Lower lobe of right lung (tissue), 2 donors: ENCODE measurements around the gene ATP11B. TPM values are rescaled to one million over a fixed set of nuclear protein-coding genes. Genes with fewer than 3 reads are reported as not detected.

Experiments
- ATAC-seq, 2 donors: fragments of 200-7000 bp; cut with Tn5 transposase; one replicate each; pipeline ENCODE4 v1.9.1; 2020 to 2022; ENCODE audit warnings: mild to moderate bottlenecking in 2 of 2, moderate library complexity in 2 of 2
- DNase-seq: peaks from one replicate; pipeline ENCODE4 v3.0.0-alpha.2; 2020
- H3K27ac ChIP-seq: fragments of 200-600 bp; one replicate; pipeline ENCODE4 v1.8.0; 2022
- H3K27me3 ChIP-seq: fragments of 200-600 bp; one replicate; pipeline ENCODE4 v1.8.0; 2022; ENCODE audit warnings: low read depth
- H3K36me3 ChIP-seq: fragments of 200-600 bp; one replicate; pipeline ENCODE4 v1.8.0; 2022; ENCODE audit warnings: mild to moderate bottlenecking
- H3K4me1 ChIP-seq: fragments of 200-600 bp; one replicate; pipeline ENCODE4 v1.8.0; 2022
- H3K4me3 ChIP-seq: fragments of 200-600 bp; one replicate; pipeline ENCODE4 v1.8.0; 2022; ENCODE audit warnings: mild to moderate bottlenecking
- H3K9me3 ChIP-seq: fragments of 200-600 bp; one replicate; pipeline ENCODE4 v1.8.0; 2022
- intact Hi-C: fragments of 100-400 bp; cut with DNase I; formaldehyde crosslinking; loops from one replicate; pipeline ENCODE4 v1.11.0; 2022
- total RNA-seq: library from RNA; stranded (reverse); fragmentation: NEBNext Ultra II Directional; extraction: Animal tissue kit (Norgen Biotek cat#: 25700); gene quantifications from one replicate; pipeline ENCODE4 v1.2.1, GENCODE V29; 2021
- TF ChIP-seq, protein P1 (sequence below): fragments of 200-600 bp; IDR thresholded peaks from one replicate; pipeline ENCODE4 v1.8.0; 2022; ENCODE audit warnings: antibody characterized with exemption, mild to moderate bottlenecking
- donor health status: DM: no; HTN: yes; CAD: no; lungs with severe emphysema.

ATP11B gene
- total RNA-seq, 1 donor from 2014 or later, result 69.1 TPM

DNA sequence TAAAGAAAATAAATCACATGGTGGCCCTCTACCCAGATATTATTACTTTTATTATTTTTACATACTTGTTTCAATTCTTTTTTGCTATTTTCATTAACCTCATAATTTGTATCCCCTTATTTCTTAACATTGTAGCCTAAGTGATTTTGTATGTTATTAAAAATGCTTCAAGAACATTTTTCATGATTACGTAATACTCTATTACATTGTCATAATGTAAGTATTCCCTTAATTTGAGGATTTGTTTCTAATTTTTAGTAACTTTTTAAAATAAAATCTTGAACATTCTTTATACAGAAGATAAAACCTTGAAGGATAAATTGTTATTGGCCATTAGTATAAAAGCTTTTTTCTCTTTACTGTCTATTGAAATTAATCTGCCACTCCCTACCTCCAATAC lies 98.1 kb downstream of the ATP11B start:
- no peaks in the 10 kb centered on the region for H3K4me1 ChIP-seq
- intact Hi-C loops, result no loop called here
- no peak for ATAC-seq
- no peaks in the 10 kb centered on the region for H3K27me3 ChIP-seq
- no peak for DNase-seq
- no peak overlapping the region for H3K27ac ChIP-seq
- TF ChIP-seq, protein P1, sequence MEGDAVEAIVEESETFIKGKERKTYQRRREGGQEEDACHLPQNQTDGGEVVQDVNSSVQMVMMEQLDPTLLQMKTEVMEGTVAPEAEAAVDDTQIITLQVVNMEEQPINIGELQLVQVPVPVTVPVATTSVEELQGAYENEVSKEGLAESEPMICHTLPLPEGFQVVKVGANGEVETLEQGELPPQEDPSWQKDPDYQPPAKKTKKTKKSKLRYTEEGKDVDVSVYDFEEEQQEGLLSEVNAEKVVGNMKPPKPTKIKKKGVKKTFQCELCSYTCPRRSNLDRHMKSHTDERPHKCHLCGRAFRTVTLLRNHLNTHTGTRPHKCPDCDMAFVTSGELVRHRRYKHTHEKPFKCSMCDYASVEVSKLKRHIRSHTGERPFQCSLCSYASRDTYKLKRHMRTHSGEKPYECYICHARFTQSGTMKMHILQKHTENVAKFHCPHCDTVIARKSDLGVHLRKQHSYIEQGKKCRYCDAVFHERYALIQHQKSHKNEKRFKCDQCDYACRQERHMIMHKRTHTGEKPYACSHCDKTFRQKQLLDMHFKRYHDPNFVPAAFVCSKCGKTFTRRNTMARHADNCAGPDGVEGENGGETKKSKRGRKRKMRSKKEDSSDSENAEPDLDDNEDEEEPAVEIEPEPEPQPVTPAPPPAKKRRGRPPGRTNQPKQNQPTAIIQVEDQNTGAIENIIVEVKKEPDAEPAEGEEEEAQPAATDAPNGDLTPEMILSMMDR, result no peak
- H3K4me3 ChIP-seq, result no peak overlapping the region
- H3K36me3 ChIP-seq, result peaks cover 58% of the 10 kb centered on the region
- H3K9me3 ChIP-seq, result no peaks in the 10 kb centered on the region

DNA sequence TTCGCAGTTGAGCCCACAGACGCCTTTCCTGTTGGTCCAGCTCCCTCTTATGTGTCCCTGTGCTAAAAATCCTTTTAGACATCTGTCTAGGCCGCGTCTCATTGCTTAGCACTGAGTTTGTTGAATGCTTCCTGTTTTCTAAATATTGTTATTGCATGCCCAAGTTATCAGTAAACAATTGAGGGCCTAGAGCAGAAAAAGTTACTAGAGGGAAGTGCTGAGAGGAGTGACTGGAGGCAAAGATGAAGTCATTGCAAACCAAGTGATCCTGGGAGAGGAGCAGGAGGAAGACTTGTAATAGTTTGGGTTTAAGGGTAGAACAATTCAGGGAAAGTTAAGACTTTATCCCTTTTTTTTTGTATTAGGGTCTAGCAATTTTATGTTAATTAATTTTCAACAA lies 98.9 kb downstream of the ATP11B start:
- ATAC-seq (no peak), DNase-seq (no peak)
- intact Hi-C loops, result no loop called here
- Histone ChIP-seq H3K36me3 (peaks cover 64% of the 10 kb centered on the region), H3K9me3 (no peaks in the 10 kb centered on the region), H3K4me1 (no peaks in the 10 kb centered on the region), H3K27me3 (no peaks in the 10 kb centered on the region), H3K27ac (no peak overlapping the region), H3K4me3 (no peak overlapping the region)
- TF ChIP-seq, protein P1, result no peak

DNA sequence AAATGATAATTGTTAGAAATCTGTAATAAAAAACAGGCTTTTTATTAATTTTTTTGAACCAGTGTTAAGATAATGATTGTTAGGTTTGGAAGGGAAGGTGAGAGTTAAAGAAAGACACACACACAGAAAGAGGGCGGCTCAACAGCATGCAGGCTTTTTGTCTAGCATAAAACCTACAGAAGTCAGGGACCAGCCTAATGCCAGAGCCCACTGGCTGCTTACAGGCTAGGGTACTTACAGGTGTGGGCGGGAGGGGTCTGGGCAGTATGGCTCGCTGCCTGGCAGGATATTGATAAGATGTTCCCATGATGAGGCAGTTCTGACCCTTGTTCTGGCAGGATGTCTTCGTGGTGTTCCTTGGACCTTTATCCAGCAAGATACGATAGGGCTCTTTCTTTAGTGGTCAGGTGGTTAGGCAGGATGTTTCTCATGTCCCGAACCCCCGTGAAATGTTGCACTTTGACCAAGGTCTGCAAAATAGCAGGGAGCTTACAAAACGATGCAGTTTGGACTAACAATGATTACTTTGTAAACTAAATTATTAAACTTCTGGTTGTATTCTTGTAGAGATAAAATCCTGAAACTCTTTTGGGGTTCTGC lies 102.3 kb downstream of the ATP11B start:
- Histone ChIP-seq H3K9me3 (no peaks in the 10 kb centered on the region), H3K36me3 (peaks cover 66% of the 10 kb centered on the region), H3K27me3 (no peaks in the 10 kb centered on the region), H3K27ac (no peak overlapping the region), H3K4me3 (no peak overlapping the region), H3K4me1 (no peaks in the 10 kb centered on the region)
- no peak for DNase-seq
- intact Hi-C loops, result no loop called here
- ATAC-seq, result no peak
- TF ChIP-seq, protein P1, result no peak

DNA sequence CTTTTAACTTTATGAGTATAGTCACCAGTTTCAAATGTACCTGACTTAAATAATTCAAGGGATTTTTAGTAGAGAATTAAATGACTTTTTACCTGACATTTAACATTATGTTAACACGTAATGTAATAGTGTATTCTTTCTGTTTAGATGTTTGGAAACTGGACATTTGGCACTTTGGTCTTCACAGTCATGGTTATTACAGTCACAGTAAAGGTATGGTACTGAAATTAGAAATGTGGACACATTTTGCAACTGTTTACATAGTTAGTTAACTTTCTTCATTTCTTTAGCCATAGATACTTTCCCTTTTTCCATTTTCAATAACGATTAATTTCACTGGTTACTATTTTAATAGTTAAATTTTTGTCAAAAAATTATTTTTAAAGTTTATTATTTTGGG lies 103.2 kb downstream of the ATP11B start:
- no peaks in the 10 kb centered on the region for H3K4me1 ChIP-seq
- ATAC-seq (no peak), DNase-seq (no peak)
- H3K27me3 ChIP-seq, result no peaks in the 10 kb centered on the region
- intact Hi-C loops, result no loop called here
- no peak overlapping the region for H3K27ac ChIP-seq
- TF ChIP-seq, protein P1, result no peak
- H3K4me3 ChIP-seq, result no peak overlapping the region
- H3K36me3 ChIP-seq, result peaks cover 69% of the 10 kb centered on the region
- H3K9me3 ChIP-seq, result no peaks in the 10 kb centered on the region

DNA sequence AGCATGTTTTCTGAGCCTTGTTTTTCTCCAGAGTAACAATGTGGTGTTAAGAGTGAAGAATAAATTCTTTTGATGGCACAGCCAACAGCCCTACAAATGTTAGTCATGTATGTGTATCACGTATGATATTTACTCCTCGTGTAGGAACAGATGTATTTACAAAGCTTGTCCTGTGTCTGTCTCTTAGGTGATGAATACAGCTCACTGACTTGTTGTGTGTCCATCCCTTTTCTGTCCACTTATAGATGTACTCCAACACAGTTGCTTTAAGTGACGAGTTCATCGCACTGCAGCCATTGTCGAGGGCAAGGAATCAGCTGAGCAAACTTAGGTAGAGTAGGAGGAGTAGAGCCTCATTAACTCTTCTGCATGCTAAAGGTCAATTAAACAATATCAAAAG lies 108.9 kb downstream of the ATP11B start:
- TF ChIP-seq, protein P1, result no peak
- Histone ChIP-seq H3K36me3 (peaks cover 79% of the 10 kb centered on the region), H3K27me3 (no peaks in the 10 kb centered on the region), H3K9me3 (no peaks in the 10 kb centered on the region), H3K4me1 (no peaks in the 10 kb centered on the region), H3K27ac (no peak overlapping the region), H3K4me3 (no peak overlapping the region)
- ATAC-seq (no peak), DNase-seq (no peak)
- intact Hi-C loops, result no loop called here
